Adrenal gland (tissue), 12 donors: Measurements from ENCODE around the gene MUC5B. TPM values are rescaled to one million over a fixed set of nuclear protein-coding genes. Genes with fewer than 3 reads are reported as not detected.

Source experiments
- DNase-seq, 7 donors: peaks; one replicate each; pipeline ENCODE4 v3.0.0-alpha.2; 2019 to 2020
- H3K27ac ChIP-seq, 5 donors: fragments of 200-600 bp; sonication (generic) in 4 of 5; 1 replicate in 3 of 5; 2 replicates in 2 of 5; pipeline versions ENCODE4 v1.5.1 to v1.8.0; 2016 to 2020; ENCODE audit warnings: mild to moderate bottlenecking in 1 of 5
- H3K27me3 ChIP-seq: fragments of 200-600 bp; 2 replicates; pipeline ENCODE4 v1.8.0; 2021
- H3K36me3 ChIP-seq, 2 donors: fragments of 200-600 bp; replicated peaks in 1 of 2; 1 replicate in 1 of 2; 2 replicates in 1 of 2; pipeline versions ENCODE4 v1.5.1 to v1.8.0; 2018 to 2022
- H3K4me1 ChIP-seq, 2 donors: fragments of 200-600 bp; replicated peaks in 1 of 2; 1 replicate in 1 of 2; 2 replicates in 1 of 2; pipeline versions ENCODE4 v1.5.1 to v1.8.0; 2018 to 2021
- H3K4me3 ChIP-seq, 4 donors: fragments of 200-600 bp; sonication (generic) in 3 of 4; one replicate each; pipeline ENCODE4 v1.5.1; 2016 to 2018
- H3K9me3 ChIP-seq, 3 donors: fragments of 200-600 bp; sonication (generic) in 1 of 3; replicated peaks in 1 of 3; 1 replicate in 2 of 3; 2 replicates in 1 of 3; pipeline versions ENCODE4 v1.5.1 to v1.8.0; 2016 to 2021
- CTCF ChIP-seq, 6 experiments: fragments of 450-650 bp in 4 of 6; fragments of 200-600 bp in 2 of 6; sonication (generic) in 1 of 6; IDR thresholded peaks; 1 replicate in 5 of 6; 2 replicates in 1 of 6; pipeline versions ENCODE4 v1.5.1 to v1.8.0; 2016 to 2021; ENCODE audit warnings: antibody characterized with exemption in 6 of 6, mild to moderate bottlenecking in 2 of 6, moderate library complexity in 1 of 6
- POLR2A ChIP-seq, 2 donors: fragments of 450-650 bp; IDR thresholded peaks; one replicate each; pipeline ENCODE4 v1.6.1; 2017; ENCODE audit warnings: antibody characterized with exemption in 2 of 2, mild to moderate bottlenecking in 2 of 2, moderate library complexity in 1 of 2
- WGBS, 4 donors: extraction: QIAGEN DNeasy Blood & Tissue Kit in 2 of 4; methylation state at CpG; one replicate each; pipeline versions ENCODE4 v1.1.5 to v1.1.7; 2013 to 2017; 5-methylcytosine and 5-hydroxymethylcytosine counted together
- intact Hi-C, 2 donors: fragments of 100-400 bp; cut with DNase I; formaldehyde crosslinking; loops; one replicate each; pipeline versions ENCODE4 v1.14.1 to v1.15.0; 2022 to 2023
- polyA plus RNA-seq, 3 donors: library from polyadenylated mRNA; stranded (reverse); fragments of 200-250 nt in 2 of 3; fragments of 350-450 nt in 1 of 3; fragmentation: Illumina TruSeq in 1 of 3; extraction: RNeasy Lipid Tissue Mini Kit (QIAGEN cat#74804) in 1 of 3; gene quantifications; one replicate each; pipeline ENCODE4 v1.2.3, GENCODE V29; 2013 to 2014
- total RNA-seq, 9 donors: library from RNA; depleted of rRNA in 4 of 9; stranded (reverse); fragments of >200 nt in 4 of 9; fragments of 120-200 nt in 1 of 9; fragmentation: NEBNext Ultra II Directional in 1 of 9; extraction: Animal tissue kit (Norgen Biotek cat#: 25700) in 1 of 9; gene quantifications; one replicate each; pipeline versions ENCODE4 v1.1.0 to v1.2.4, GENCODE V29; 2013 to 2023
- donor health status: healthy with polysubstance abuse.
- donor health status: Bipolar disorder and iron deficiency.
- donor health status: DM: yes; HTN: yes; CAD: no.
- donor health status: DM: no; HTN: no; CAD: no.
- donor health status: DM: no; HTN: no; CAD: no.
- donor health status: DM: yes; HTN: yes; CAD: no.

Gene MUC5B
- total and polyA plus RNA-seq, 12 donors: under 0.01 to 0.95 (median 0.70) TPM; not detected in 7

GRCh38 chr11:1225386-1226225 lies 2.7 kb downstream of the MUC5B start:
- WGBS, 4 donors: 81 to 86% (median 84%) methylated on average over 25 to 29 of the region's 29 CpGs
- Histone ChIP-seq H3K4me1 (no peaks in the 10 kb centered on the region), H3K4me3 (no peak overlapping the region), H3K27ac (no peak overlapping the region), H3K9me3 (no peaks in the 10 kb centered on the region), H3K36me3 (no peaks in the 10 kb centered on the region), H3K27me3 (peaks cover 8% of the 10 kb centered on the region)
- peak in 2 of 7 donors; percentile 0 to 4 for DNase-seq
- intact Hi-C loops: no loop called here
- TF ChIP-seq POLR2A (IDR thresholded peaks at IDR 0.05) (no peak), CTCF (IDR thresholded peaks at IDR 0.05) (no peak)

DNA sequence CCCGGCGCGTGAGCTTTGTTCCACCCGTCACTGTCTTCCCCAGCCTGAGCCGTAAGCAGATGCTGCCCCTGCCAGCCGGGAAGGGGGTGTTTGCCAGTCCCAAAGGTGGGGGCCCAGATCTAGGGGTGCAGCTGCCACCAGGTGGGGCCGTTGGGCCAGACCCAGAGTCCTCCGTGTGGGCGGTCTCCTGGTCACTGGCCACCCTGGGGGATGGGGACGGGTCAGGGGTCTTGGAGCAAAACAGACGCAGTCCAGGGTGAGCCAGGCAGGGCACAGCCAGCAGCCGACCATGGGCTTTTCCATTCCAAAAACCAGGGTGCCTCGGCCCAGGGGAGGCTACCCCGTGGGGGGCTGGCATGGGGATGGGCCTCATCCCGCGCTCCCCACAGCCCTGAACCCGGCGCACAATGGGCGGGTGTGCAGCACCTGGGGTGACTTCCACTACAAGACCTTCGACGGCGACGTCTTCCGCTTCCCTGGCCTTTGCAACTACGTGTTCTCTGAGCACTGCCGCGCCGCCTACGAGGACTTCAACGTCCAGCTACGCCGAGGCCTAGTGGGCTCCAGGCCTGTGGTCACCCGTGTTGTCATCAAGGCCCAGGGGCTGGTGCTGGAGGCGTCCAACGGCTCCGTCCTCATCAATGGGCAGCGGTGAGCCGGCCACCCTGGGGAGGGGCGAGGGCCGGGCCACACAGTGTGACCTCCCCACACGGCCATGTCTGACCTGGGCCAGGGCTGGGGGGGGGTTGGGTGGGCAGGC lies 3.5 kb downstream of the MUC5B start:
- peaks cover 8% of the 10 kb centered on the region for H3K27me3 ChIP-seq
- no peak overlapping the region for H3K4me3 ChIP-seq
- 72 to 85% (median 77%) methylated on average over 16 to 41 of the region's 41 CpGs for WGBS, 4 donors
- TF ChIP-seq CTCF (IDR thresholded peaks at IDR 0.05) (no peak), POLR2A (IDR thresholded peaks at IDR 0.05) (no peak)
- no peaks in the 10 kb centered on the region for H3K36me3 ChIP-seq
- H3K27ac ChIP-seq: no peak overlapping the region
- peak in 3 of 7 donors; percentile 1 to 6 (median 5) for DNase-seq
- H3K9me3 ChIP-seq: no peaks in the 10 kb centered on the region
- intact Hi-C loops: no loop called here
- H3K4me1 ChIP-seq: no peaks in the 10 kb centered on the region

DNA sequence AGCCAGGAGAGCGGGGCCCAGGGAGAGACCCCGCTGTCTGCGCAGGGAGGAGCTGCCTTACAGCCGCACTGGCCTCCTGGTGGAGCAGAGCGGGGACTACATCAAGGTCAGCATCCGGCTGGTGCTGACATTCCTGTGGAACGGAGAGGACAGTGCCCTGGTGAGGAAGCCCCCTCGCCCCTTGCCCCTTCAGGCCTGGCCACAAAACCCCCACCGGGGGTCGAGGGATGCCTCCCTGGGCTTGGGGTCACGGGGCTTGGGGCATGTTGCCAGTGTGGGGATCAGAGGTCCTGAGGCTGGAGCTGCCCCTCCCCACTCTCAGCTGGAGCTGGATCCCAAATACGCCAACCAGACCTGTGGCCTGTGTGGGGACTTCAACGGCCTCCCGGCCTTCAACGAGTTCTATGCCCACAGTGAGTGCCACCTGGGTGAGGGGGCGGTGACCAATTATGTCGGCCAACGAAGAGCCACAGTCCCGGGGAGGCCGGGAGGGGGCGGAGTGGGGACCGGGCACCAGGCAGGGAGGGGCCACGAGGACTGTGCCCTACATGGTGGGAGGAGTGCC lies 4.2 kb downstream of the MUC5B start:
- TF ChIP-seq CTCF (IDR thresholded peaks at IDR 0.05): no peak
- TF ChIP-seq POLR2A (IDR thresholded peaks at IDR 0.05): no peak
- no peaks in the 10 kb centered on the region for H3K4me1 ChIP-seq
- no peak overlapping the region for H3K27ac ChIP-seq
- intact Hi-C loops: no loop called here
- no peaks in the 10 kb centered on the region for H3K36me3 ChIP-seq
- peaks cover 8% of the 10 kb centered on the region for H3K27me3 ChIP-seq
- no peaks in the 10 kb centered on the region for H3K9me3 ChIP-seq
- H3K4me3 ChIP-seq: no peak overlapping the region
- DNase-seq: peak in 1 of 7 donors; percentile 13
- 46 to 74% (median 64%) methylated on average over 11 to 23 of the region's 23 CpGs for WGBS, 4 donors

- H3K36me3 ChIP-seq: no peaks in the 10 kb centered on the region
- H3K4me3 ChIP-seq: no peak overlapping the region
- intact Hi-C loops: no loop called here
- 82 to 86% (median 84%) methylated on average over 15 to 23 of the region's 23 CpGs for WGBS, 4 donors
- peaks cover 8% of the 10 kb centered on the region for H3K27me3 ChIP-seq
- DNase-seq: peak in 1 of 7 donors; percentile 7
- H3K9me3 ChIP-seq: no peaks in the 10 kb centered on the region
- no peak overlapping the region for H3K27ac ChIP-seq
- no peaks in the 10 kb centered on the region for H3K4me1 ChIP-seq
- TF ChIP-seq POLR2A (IDR thresholded peaks at IDR 0.05) (no peak), CTCF (IDR thresholded peaks at IDR 0.05) (no peak)
Measured at GRCh38 chr11:1227551-1228100, 4.8 kb downstream of the MUC5B start.
